GM21619 (cell line): ENCODE results near the gene OSM.

Source experiments
- ATAC-seq: cut with Tn5 transposase; IDR thresholded peaks from one replicate; pipeline ENCODE4 v1.9.1; 2021; ENCODE audit not compliant: unreplicated experiment

Gene OSM

DNA sequence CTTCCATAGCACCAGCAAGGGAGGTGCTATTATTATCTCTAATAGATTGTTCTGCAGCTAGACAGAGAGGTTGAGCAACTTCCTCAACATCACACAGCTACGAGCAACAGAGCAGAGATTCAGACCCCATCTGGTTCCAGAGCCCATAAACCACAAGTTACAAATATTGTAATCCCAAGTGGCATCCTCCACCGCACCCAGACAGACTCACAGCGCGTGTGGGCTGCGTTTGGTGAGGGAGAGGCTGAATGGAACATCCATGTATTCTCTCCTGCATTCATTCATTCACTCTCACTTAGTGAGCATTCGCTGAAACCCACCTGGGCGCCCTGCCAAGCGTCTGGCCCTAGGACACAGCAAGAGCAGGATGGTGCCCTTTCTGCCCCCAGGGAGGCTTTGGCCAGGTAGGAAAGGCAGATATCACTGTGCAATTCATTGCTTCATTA is 53.6 kb downstream of the OSM start:
- ATAC-seq: no peak
